Pancreas (tissue), 10 donors: ENCODE results near the gene OR10H4. TPM values are rescaled to one million over a fixed set of nuclear protein-coding genes. Genes with fewer than 3 reads are reported as not detected.

Source experiments
- ATAC-seq, 4 donors: fragments of 200-7000 bp; cut with Tn5 transposase; one replicate each; pipeline versions ENCODE4 v1.8.0 to v1.9.1; 2020; ENCODE audit warnings: mild to moderate bottlenecking in 4 of 4, moderate library complexity in 4 of 4
- DNase-seq, 6 donors: peaks; one replicate each; pipeline ENCODE4 v3.0.0-alpha.2; 2020
- FAIRE-seq: peaks from 2 replicates; lab custom pipeline; 2012; peaks lifted over from hg19 to GRCh38; lab: Jason Lieb, UNC
- H3K27ac ChIP-seq, 4 donors: fragments of 200-600 bp; sonication (generic); 1 replicate in 3 of 4; 2 replicates in 1 of 4; pipeline versions ENCODE4 v1.5.0 to v1.8.0; 2020
- H3K27me3 ChIP-seq, 4 donors: fragments of 200-600 bp; one replicate each; pipeline ENCODE4 v1.8.0; 2021
- H3K36me3 ChIP-seq, 3 donors: fragments of 200-600 bp; sonication (generic) in 1 of 3; one replicate each; pipeline versions ENCODE4 v1.5.0 to v1.8.0; 2020 to 2021
- H3K4me1 ChIP-seq, 3 donors: fragments of 200-600 bp; one replicate each; pipeline ENCODE4 v1.8.0; 2021
- H3K4me3 ChIP-seq, 4 donors: fragments of 200-600 bp; sonication (generic) in 2 of 4; one replicate each; pipeline versions ENCODE4 v1.5.0 to v1.8.0; 2020 to 2021
- H3K9me3 ChIP-seq, 4 donors: fragments of 200-600 bp; one replicate each; pipeline ENCODE4 v1.8.0; 2021
- CTCF ChIP-seq, 4 donors: fragments of 200-600 bp; sonication (generic) in 3 of 4; IDR thresholded peaks; one replicate each; pipeline versions ENCODE4 v1.5.0 to v1.8.0; 2021; ENCODE audit warnings: antibody characterized with exemption in 4 of 4
- WGBS, 2 donors: extraction: QIAGEN DNeasy Blood & Tissue Kit; methylation state at CpG; one replicate each; pipeline ENCODE4 v1.1.7; 2013; 5-methylcytosine and 5-hydroxymethylcytosine counted together
- intact Hi-C, 3 donors: fragments of 100-400 bp; cut with DNase I; formaldehyde crosslinking; loops; one replicate each; pipeline versions ENCODE4 v1.11.1 to v1.14.2; 2022
- polyA plus RNA-seq, 2 donors: library from polyadenylated mRNA; stranded (reverse); fragments of 200-250 nt; gene quantifications; one replicate each; pipeline ENCODE4 v1.2.3, GENCODE V29; 2013
- total RNA-seq, 6 donors: library from RNA; stranded (reverse); fragmentation: NEBNext Ultra II Directional in 4 of 6; extraction: Animal tissue kit (Norgen Biotek cat#: 25700) in 4 of 6; gene quantifications; one replicate each; pipeline versions ENCODE4 v1.2.1 to v1.2.4, GENCODE V29; 2021 to 2023
- donor health status: healthy with polysubstance abuse.
- donor health status: DM: no; HTN: no; CAD: no; lungs with moderate emphysema.
- donor health status: DM: no; HTN: no; CAD: no.
- donor health status: control.
- donor health status: control.
- donor health status: Bipolar disorder and iron deficiency.
- donor health status: DM: yes; HTN: yes; CAD: no.
- donor health status: DM: no; HTN: no; CAD: no.
- donor health status: DM: no; HTN: no; CAD: no.
- donor health status: DM: yes; HTN: yes; CAD: no.

Gene OR10H4
- total and polyA plus RNA-seq, 8 donors = not detected

GRCh38 chr19:15991602-15992001, 42.8 kb downstream of the OR10H4 start:
- no peak for FAIRE-seq
- no peak for ATAC-seq
- no peak for DNase-seq
- no peaks in the 10 kb centered on the region for H3K9me3 ChIP-seq
- intact Hi-C loops = no loop called here
- H3K4me1 ChIP-seq = no peaks in the 10 kb centered on the region
- H3K4me3 ChIP-seq = no peak overlapping the region
- H3K27ac ChIP-seq = no peak overlapping the region
- H3K27me3 ChIP-seq = peaks cover 0 to 1% (median 0%) of the 10 kb centered on the region in 4 donors
- no peaks in the 10 kb centered on the region for H3K36me3 ChIP-seq
- no peak for TF ChIP-seq CTCF (IDR thresholded peaks at IDR 0.05)

- Histone ChIP-seq H3K4me1 (no peaks in the 10 kb centered on the region), H3K27ac (no peak overlapping the region), H3K36me3 (no peaks in the 10 kb centered on the region), H3K4me3 (no peak overlapping the region), H3K27me3 (no peaks in the 10 kb centered on the region), H3K9me3 (no peaks in the 10 kb centered on the region)
- no peak for TF ChIP-seq CTCF (IDR thresholded peaks at IDR 0.05)
- DNase-seq (no peak), ATAC-seq (no peak), FAIRE-seq (no peak)
- intact Hi-C loops = no loop called here
- WGBS, 2 donors = 72 to 73% methylated on average over 5 of the region's 5 CpGs
Observed at GRCh38 chr19:15992014-15992413, 43.2 kb downstream of the OR10H4 start.

DNA sequence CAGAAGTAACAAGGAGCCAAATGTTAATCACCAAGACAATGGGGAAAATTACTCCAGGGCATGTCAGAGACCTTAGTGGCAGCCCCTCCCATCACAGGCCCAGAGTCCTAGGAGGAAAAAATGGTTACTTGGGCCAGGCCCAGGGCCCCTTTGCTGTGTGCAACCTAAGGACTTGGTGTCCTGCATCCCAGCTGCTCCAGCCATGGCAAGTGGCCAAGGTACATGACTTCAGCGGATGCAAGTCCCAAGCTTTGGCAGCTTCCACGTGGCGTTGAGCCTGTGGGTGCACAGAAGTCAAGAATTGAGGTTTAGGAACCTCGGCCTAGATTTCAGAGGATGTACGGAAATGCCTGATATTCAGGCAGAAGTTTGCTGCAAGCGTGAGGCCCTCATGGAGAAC, 46.7 kb downstream of the OR10H4 start:
- TF ChIP-seq CTCF (IDR thresholded peaks at IDR 0.05) = no peak
- ATAC-seq = no peak
- DNase-seq = peak in 1 of 6 donors; percentile 33
- no peak overlapping the region for H3K27ac ChIP-seq
- 67 to 68% methylated on average over 6 of the region's 6 CpGs for WGBS, 2 donors
- no peaks in the 10 kb centered on the region for H3K4me1 ChIP-seq
- no peaks in the 10 kb centered on the region for H3K27me3 ChIP-seq
- intact Hi-C loops = no loop called here
- H3K36me3 ChIP-seq = no peaks in the 10 kb centered on the region
- no peak for FAIRE-seq
- no peaks in the 10 kb centered on the region for H3K9me3 ChIP-seq
- H3K4me3 ChIP-seq = no peak overlapping the region

GRCh38 chr19:15998166-15998565, 49.4 kb downstream of the OR10H4 start:
- no peaks in the 10 kb centered on the region for H3K9me3 ChIP-seq
- no peaks in the 10 kb centered on the region for H3K4me1 ChIP-seq
- DNase-seq (no peak), ATAC-seq (no peak), FAIRE-seq (no peak)
- no peaks in the 10 kb centered on the region for H3K36me3 ChIP-seq
- intact Hi-C loops = no loop called here
- no peak overlapping the region for H3K4me3 ChIP-seq
- 56 to 68% methylated on average over 4 of the region's 4 CpGs for WGBS, 2 donors
- H3K27ac ChIP-seq = no peak overlapping the region
- no peak for TF ChIP-seq CTCF (IDR thresholded peaks at IDR 0.05)
- no peaks in the 10 kb centered on the region for H3K27me3 ChIP-seq

Other genes with a start within 250 kb of the OR10H4 start
- gene OR10H2, start 221.0 kb upstream of the OR10H4 start, total RNA-seq = not detected
- not detected for gene OR10H2, start 221.0 kb upstream of the OR10H4 start, polyA plus RNA-seq
- not detected for gene OR10H3, start 211.0 kb upstream of the OR10H4 start, total RNA-seq
- not detected for gene OR10H3, start 211.0 kb upstream of the OR10H4 start, polyA plus RNA-seq
- not detected for gene OR10H5, start 161.3 kb upstream of the OR10H4 start, total RNA-seq
- under 1 TPM in 1 of 2 donors, not detected in 1; 0.05 TPM for gene OR10H5, start 161.3 kb upstream of the OR10H4 start, polyA plus RNA-seq
- gene OR10H1, start 133.3 kb upstream of the OR10H4 start, total RNA-seq = under 1 TPM in 1 of 6 donors, not detected in 5; 0.03 TPM
- gene OR10H1, start 133.3 kb upstream of the OR10H4 start, polyA plus RNA-seq = not detected
- under 1 TPM in 3 of 6 donors, not detected in 3; 0.28 to 0.43 (median 0.31) TPM for gene CYP4F2, start 50.9 kb upstream of the OR10H4 start, total RNA-seq
- gene CYP4F2, start 50.9 kb upstream of the OR10H4 start, polyA plus RNA-seq = under 1 TPM in 1 of 2 donors, not detected in 1; 0.09 TPM
- 1 to 10 TPM in 5 of 6 donors, under 1 TPM in 1; 0.32 to 2.8 (median 2.3) TPM for gene CYP4F11, start 14.5 kb upstream of the OR10H4 start, total RNA-seq
- 1 to 10 TPM; 2.0 to 3.4 TPM for gene CYP4F11, start 14.5 kb upstream of the OR10H4 start, polyA plus RNA-seq
- gene TPM4, start 127.5 kb downstream of the OR10H4 start, total RNA-seq = 100 to 1,000 TPM in 2 of 6 donors, 10 to 100 TPM in 4; 36.8 to 161 (median 50.8) TPM
- gene TPM4, start 127.5 kb downstream of the OR10H4 start, polyA plus RNA-seq = 100 to 1,000 TPM; 102 to 126 TPM
- 10 to 100 TPM; 18.6 to 40.8 (median 27.8) TPM for gene RAB8A, start 162.9 kb downstream of the OR10H4 start, total RNA-seq
- 10 to 100 TPM; 12.0 to 18.0 TPM for gene RAB8A, start 162.9 kb downstream of the OR10H4 start, polyA plus RNA-seq
- gene HSH2D, start 194.7 kb downstream of the OR10H4 start, total RNA-seq = 1 to 10 TPM; 2.2 to 5.9 (median 3.6) TPM
- gene HSH2D, start 194.7 kb downstream of the OR10H4 start, polyA plus RNA-seq = 10 to 100 TPM; 12.5 to 13.2 TPM
- gene CIB3, start 224.5 kb downstream of the OR10H4 start, total RNA-seq = not detected
- gene CIB3, start 224.5 kb downstream of the OR10H4 start, polyA plus RNA-seq = not detected
- gene FAM32A, start 236.4 kb downstream of the OR10H4 start, total RNA-seq = 10 to 100 TPM; 14.8 to 29.1 (median 20.7) TPM
- 10 to 100 TPM; 33.1 to 48.6 TPM for gene FAM32A, start 236.4 kb downstream of the OR10H4 start, polyA plus RNA-seq
- 10 to 100 TPM; 12.4 to 25.7 (median 17.4) TPM for gene AP1M1, start 248.9 kb downstream of the OR10H4 start, total RNA-seq
- 10 to 100 TPM; 20.2 to 24.7 TPM for gene AP1M1, start 248.9 kb downstream of the OR10H4 start, polyA plus RNA-seq